GM12878 (cell line): ENCODE measurements around the gene FUBP3. TPM values are rescaled to one million over a fixed set of nuclear protein-coding genes. Genes with fewer than 3 reads are reported as not detected.

ENCODE experiments used
- ATAC-seq: fragments of 200-7000 bp; cut with Tn5 transposase; 3 replicates; pipeline ENCODE4 v1.9.1; 2020; ENCODE audit warnings: mild to moderate bottlenecking, moderate library complexity
- BruUV-seq: library from RNA; stranded (reverse); fragments of 400-500 nt; replicated peaks from 2 replicates; lab custom pipeline; 2021; lab: Mats Ljungman, UMichigan
- CTCF ChIA-PET: fragments of 300-600 bp; sonication (Branson Sonifier 250); formaldehyde crosslinking; extraction: SDS; loops from one replicate; lab custom pipeline; 2021; ENCODE audit warnings: inconsistent platforms; lab: Yijun Ruan, JAX
- POLR2A ChIA-PET: fragments of 350-600 bp; formaldehyde crosslinking; extraction: SDS; loops from one replicate; lab custom pipeline; 2021; ENCODE audit warnings: inconsistent platforms; lab: Charles Lee
- RAD21 ChIA-PET: fragments of 300-600 bp; sonication (Branson Sonifier 250); formaldehyde crosslinking; loops from one replicate; lab custom pipeline; 2023; ENCODE audit warnings: antibody characterized with exemption; ENCODE audit not compliant: unreplicated experiment; lab: Charles Lee
- SMC1A ChIA-PET: fragments of 300-600 bp; sonication (Branson Sonifier 250); formaldehyde crosslinking; loops from one replicate; lab custom pipeline; 2023; ENCODE audit not compliant: unreplicated experiment, uncharacterized antibody; lab: Charles Lee
- DNase-seq: peaks from one replicate; pipeline ENCODE4 v3.0.0-alpha.2; 2011; ENCODE audit warnings: low read depth, low spot score
- FAIRE-seq: peaks from 3 replicates; lab custom pipeline; 2011; peaks lifted over from hg19 to GRCh38; lab: Jason Lieb, UNC
- H2AFZ ChIP-seq: 2 replicates; pipeline ENCODE4 v1.6.0; 2011; ENCODE audit warnings: low read depth, low read length, control low read depth; ENCODE audit not compliant: control insufficient read depth
- H3K27ac ChIP-seq: 2 replicates; pipeline ENCODE4 v1.5.1; 2011; ENCODE audit warnings: control low read depth; ENCODE audit not compliant: control insufficient read depth, insufficient read depth
- H3K27me3 ChIP-seq, 2 experiments: replicated peaks in 1 of 2; 2 replicates each; pipeline versions ENCODE4 v1.6.0 to v1.6.1; 2011; ENCODE audit warnings: low read length in 1 of 2; ENCODE audit not compliant: control insufficient read depth in 2 of 2, insufficient read depth in 2 of 2
- H3K36me3 ChIP-seq, 2 experiments: 2 replicates each; pipeline ENCODE4 v1.5.1; 2011; ENCODE audit warnings: low read length in 1 of 2; ENCODE audit not compliant: control insufficient read depth in 2 of 2, insufficient read depth in 2 of 2
- H3K4me1 ChIP-seq: 2 replicates; pipeline ENCODE4 v1.6.1; 2011; ENCODE audit warnings: mild to moderate bottlenecking, low read length, moderate library complexity, mixed read lengths; ENCODE audit not compliant: control insufficient read depth, insufficient read depth
- H3K4me2 ChIP-seq: 2 replicates; pipeline ENCODE4 v1.6.0; 2011; ENCODE audit warnings: control low read depth; ENCODE audit not compliant: control insufficient read depth, insufficient read depth
- H3K4me3 ChIP-seq: fragments of 200-600 bp; sonication (generic); 2 replicates; pipeline ENCODE4 v1.5.1; 2016
- H3K79me2 ChIP-seq: 2 replicates; pipeline ENCODE4 v1.6.0; 2011; ENCODE audit warnings: low read length; ENCODE audit not compliant: control insufficient read depth, insufficient read depth
- H3K9ac ChIP-seq: 2 replicates; pipeline ENCODE4 v1.8.0; 2011; ENCODE audit warnings: low read length, control low read depth, mixed read lengths; ENCODE audit not compliant: control insufficient read depth, insufficient read depth
- H3K9me3 ChIP-seq: replicated peaks from 3 replicates; pipeline ENCODE4 v1.5.1; 2011; ENCODE audit warnings: mild to moderate bottlenecking, low read length; ENCODE audit not compliant: control insufficient read depth, insufficient read depth
- H4K20me1 ChIP-seq: 2 replicates; pipeline ENCODE4 v1.6.0; 2011; ENCODE audit not compliant: control insufficient read depth, insufficient read depth
- KLF5 ChIP-seq: fragments of 450-650 bp; IDR thresholded peaks from 2 replicates; pipeline ENCODE4 v1.6.1; 2014; ENCODE audit warnings: mild to moderate bottlenecking; ENCODE audit not compliant: partially characterized antibody
- POLR2A ChIP-seq: IDR thresholded peaks from 2 replicates; pipeline ENCODE4 v1.6.1; 2011; ENCODE audit warnings: low read depth, mild to moderate bottlenecking, low read length
- YY1 ChIP-seq: IDR thresholded peaks from 2 replicates; pipeline ENCODE4 v1.6.1; 2011; ENCODE audit warnings: low read depth, mild to moderate bottlenecking, low read length
- WGBS: methylation state at CpG from one replicate; pipeline ENCODE4 v1.1.6; 2016; ENCODE audit warnings: low lambda C conversion rate; ENCODE audit not compliant: insufficient replicate concordance, insufficient coverage; ENCODE audit errors: missing lambda C conversion rate; 5-methylcytosine and 5-hydroxymethylcytosine counted together
- in situ Hi-C: fragments of 300-500 bp; cut with MboI; formaldehyde crosslinking; loops from 9 replicates; pipeline ENCODE4 v1.14.3; 2018; ENCODE audit warnings: mixed read lengths
- intact Hi-C: fragments of 100-400 bp; cut with micrococcal nuclease; formaldehyde crosslinking; loops from one replicate; pipeline ENCODE4 v1.14.2; 2022; ENCODE audit not compliant: unreplicated experiment
- polyA plus RNA-seq, 11 experiments: library from polyadenylated mRNA; depleted of rRNA in 4 of 11; unstranded in 6 of 11; stranded (reverse) in 5 of 11; fragments of >200 nt; fragmentation: Nextera tagmentation in 4 of 11; fragmentation: Illumina TruSeq in 1 of 11; extraction: Ambion mirVana in 4 of 11; extraction: Trizol in 1 of 11; gene quantifications; 1 replicate in 1 of 11; 2 replicates in 10 of 11; pipeline versions ENCODE4 v1.2.1 to v1.2.3, GENCODE V29; 2011 to 2016; ENCODE audit warnings: inconsistent platforms in 2 of 11, missing spikeins in 2 of 11, low read depth in 1 of 11
- total RNA-seq, 4 experiments: library from RNA; depleted of rRNA in 3 of 4; stranded (reverse); fragments of >200 nt in 3 of 4; fragmentation: Illumina TruSeq in 1 of 4; extraction: Trizol in 1 of 4; gene quantifications; 2 replicates each; pipeline versions ENCODE4 v1.2.1 to v1.2.3, GENCODE V29; 2013 to 2021
- TF ChIP-seq, protein P1 (sequence below): fragments of 450-650 bp; IDR thresholded peaks from 2 replicates; pipeline ENCODE4 v1.6.1; 2016; ENCODE audit warnings: mild to moderate bottlenecking, moderate library complexity, borderline replicate concordance

Gene FUBP3
- total and polyA plus RNA-seq, 10 of the 15 experiments (the other 5 are each of a cell fraction or from before 2014, with no cell fraction given): 2.4 to 49.4 (median 37.2) TPM

DNA sequence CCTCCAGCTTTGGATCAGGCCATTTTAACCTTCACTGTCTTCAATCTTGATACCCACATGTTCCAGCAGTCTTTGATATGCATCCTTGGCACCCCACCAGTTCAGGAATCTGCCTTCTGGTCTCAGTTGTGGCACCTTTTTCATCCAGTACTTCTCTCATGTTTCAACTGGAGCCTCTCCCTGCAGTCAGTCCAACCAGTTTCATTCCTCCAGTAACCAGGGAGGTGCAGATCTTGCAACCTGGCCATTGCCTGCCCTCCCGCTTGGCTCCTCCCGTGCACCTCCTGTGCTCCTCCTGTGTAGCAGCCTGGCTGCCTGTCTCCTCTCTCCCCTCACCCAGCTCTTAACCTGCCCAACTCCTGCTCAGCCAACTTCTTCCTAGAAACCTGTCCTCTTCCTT lies 20.2 kb downstream of the FUBP3 start:
- POLR2A ChIA-PET: no interaction called here
- Histone ChIP-seq H3K4me1 (no peaks in the 10 kb centered on the region), H3K36me3 (peaks cover 6 to 34% of the 10 kb centered on the region in 2 experiments), H3K4me3 (no peak overlapping the region), H3K9ac (no peak overlapping the region), H3K79me2 (no peaks in the 10 kb centered on the region), H3K27me3 (no peaks in the 10 kb centered on the region), H3K4me2 (no peak overlapping the region), H4K20me1 (peaks cover 5% of the 10 kb centered on the region), H2AFZ (no peak overlapping the region), H3K9me3 (no peaks in the 10 kb centered on the region), H3K27ac (no peak overlapping the region)
- SMC1A ChIA-PET: interaction anchor here (0.6 to 1.2 kb wide), 2 partner anchors 11 to 13 kb away, joined by 3 read pairs; no protein-coding TSS in a partner anchor
- RAD21 ChIA-PET: no interaction called here
- CTCF ChIA-PET: no interaction called here
- 100% methylated on average over 2 of the region's 2 CpGs for WGBS
- DNase-seq (no peak), FAIRE-seq (no peak), ATAC-seq (no peak)
- in situ Hi-C loops: no loop called here
- no TSS peak for BruUV-seq
- intact Hi-C loops: no loop called here
- TF ChIP-seq, protein P1, sequence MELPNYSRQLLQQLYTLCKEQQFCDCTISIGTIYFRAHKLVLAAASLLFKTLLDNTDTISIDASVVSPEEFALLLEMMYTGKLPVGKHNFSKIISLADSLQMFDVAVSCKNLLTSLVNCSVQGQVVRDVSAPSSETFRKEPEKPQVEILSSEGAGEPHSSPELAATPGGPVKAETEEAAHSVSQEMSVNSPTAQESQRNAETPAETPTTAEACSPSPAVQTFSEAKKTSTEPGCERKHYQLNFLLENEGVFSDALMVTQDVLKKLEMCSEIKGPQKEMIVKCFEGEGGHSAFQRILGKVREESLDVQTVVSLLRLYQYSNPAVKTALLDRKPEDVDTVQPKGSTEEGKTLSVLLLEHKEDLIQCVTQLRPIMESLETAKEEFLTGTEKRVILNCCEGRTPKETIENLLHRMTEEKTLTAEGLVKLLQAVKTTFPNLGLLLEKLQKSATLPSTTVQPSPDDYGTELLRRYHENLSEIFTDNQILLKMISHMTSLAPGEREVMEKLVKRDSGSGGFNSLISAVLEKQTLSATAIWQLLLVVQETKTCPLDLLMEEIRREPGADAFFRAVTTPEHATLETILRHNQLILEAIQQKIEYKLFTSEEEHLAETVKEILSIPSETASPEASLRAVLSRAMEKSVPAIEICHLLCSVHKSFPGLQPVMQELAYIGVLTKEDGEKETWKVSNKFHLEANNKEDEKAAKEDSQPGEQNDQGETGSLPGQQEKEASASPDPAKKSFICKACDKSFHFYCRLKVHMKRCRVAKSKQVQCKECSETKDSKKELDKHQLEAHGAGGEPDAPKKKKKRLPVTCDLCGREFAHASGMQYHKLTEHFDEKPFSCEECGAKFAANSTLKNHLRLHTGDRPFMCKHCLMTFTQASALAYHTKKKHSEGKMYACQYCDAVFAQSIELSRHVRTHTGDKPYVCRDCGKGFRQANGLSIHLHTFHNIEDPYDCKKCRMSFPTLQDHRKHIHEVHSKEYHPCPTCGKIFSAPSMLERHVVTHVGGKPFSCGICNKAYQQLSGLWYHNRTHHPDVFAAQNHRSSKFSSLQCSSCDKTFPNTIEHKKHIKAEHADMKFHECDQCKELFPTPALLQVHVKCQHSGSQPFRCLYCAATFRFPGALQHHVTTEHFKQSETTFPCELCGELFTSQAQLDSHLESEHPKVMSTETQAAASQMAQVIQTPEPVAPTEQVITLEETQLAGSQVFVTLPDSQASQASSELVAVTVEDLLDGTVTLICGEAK: no peak
- TF ChIP-seq YY1 (no peak), KLF5 (no peak), POLR2A (0 out of 2 replicates have a peak, but pooled peaks have one; percentile 30)
